GM21786 (cell line): Measurements from ENCODE around the gene TOM1L1.

Experiments used
- ATAC-seq: cut with Tn5 transposase; IDR thresholded peaks from one replicate; pipeline ENCODE4 v1.9.1; 2021; ENCODE audit not compliant: unreplicated experiment

TOM1L1 gene

GRCh38 chr17:54945671-54946070 is 45.0 kb downstream of the TOM1L1 start:
- ATAC-seq, result no peak

GRCh38 chr17:54947396-54947795 is 46.7 kb downstream of the TOM1L1 start:
- no peak for ATAC-seq

GRCh38 chr17:54948380-54948779 is 47.7 kb downstream of the TOM1L1 start:
- ATAC-seq, result peak; percentile 57

- ATAC-seq, result no peak
These were observed 49.5 kb downstream of the TOM1L1 start for GRCh38 chr17:54950116-54950515.

- ATAC-seq, result no peak
These were observed 50.6 kb downstream of the TOM1L1 start for GRCh38 chr17:54951286-54951685.

GRCh38 chr17:54956791-54957190 is 56.1 kb downstream of the TOM1L1 start:
- ATAC-seq, result no peak

- peak; percentile 46 for ATAC-seq
These were observed 67.1 kb downstream of the TOM1L1 start for GRCh38 chr17:54967621-54968261.

GRCh38 chr17:54968262-54968987 is 67.8 kb downstream of the TOM1L1 start, which contains the start of the genes COX11 and STXBP4:
Gene COX11, minus strand, starts transcription at chr17:54968654. Its CDS starts 8 bp downstream, at chr17:54968646.
Gene STXBP4, plus strand, starts transcription at chr17:54968765. Its CDS starts 17,455 bp downstream, at chr17:54986220.
- peak; percentile 90 for ATAC-seq

GRCh38 chr17:54968988-54969332 is 68.3 kb downstream of the TOM1L1 start:
- peak; percentile 18 for ATAC-seq

- no peak for ATAC-seq
These were observed 69.3 kb downstream of the TOM1L1 start for GRCh38 chr17:54969658-54970572.

- ATAC-seq, result no peak
These were observed 70.5 kb downstream of the TOM1L1 start for GRCh38 chr17:54971147-54971546.

GRCh38 chr17:54971901-54972300 is 71.2 kb downstream of the TOM1L1 start:
- ATAC-seq, result no peak

GRCh38 chr17:54972406-54973138 is 71.9 kb downstream of the TOM1L1 start:
- ATAC-seq, result no peak

- no peak for ATAC-seq
These were observed 74.1 kb downstream of the TOM1L1 start for GRCh38 chr17:54974759-54975158.

- no peak for ATAC-seq
These were observed 75.7 kb downstream of the TOM1L1 start for GRCh38 chr17:54976316-54976715.

- no peak for ATAC-seq
These were observed 77.1 kb downstream of the TOM1L1 start for GRCh38 chr17:54977744-54978143.

GRCh38 chr17:54979657-54980056 is 79.0 kb downstream of the TOM1L1 start:
- ATAC-seq, result no peak

GRCh38 chr17:54980375-54980774 is 79.7 kb downstream of the TOM1L1 start:
- no peak for ATAC-seq

- no peak for ATAC-seq
These were observed 81.7 kb downstream of the TOM1L1 start for GRCh38 chr17:54982399-54982798.

GRCh38 chr17:54983260-54983659 is 82.6 kb downstream of the TOM1L1 start:
- no peak for ATAC-seq

GRCh38 chr17:54985476-54985875 is 84.8 kb downstream of the TOM1L1 start:
- ATAC-seq, result no peak
